AG09309 (cell line): ENCODE data around the gene LYPD1.

Experiments
- DNase-seq: peaks from one replicate; pipeline ENCODE4 v3.0.0-alpha.2; 2010; ENCODE audit warnings: low read depth
- H3K4me3 ChIP-seq: 2 replicates; pipeline ENCODE4 v1.5.1; 2011; ENCODE audit warnings: mild to moderate bottlenecking, low read depth, low read length, moderate library complexity; ENCODE audit not compliant: control insufficient read depth
- TF ChIP-seq, protein P1 (sequence below): IDR thresholded peaks from 2 replicates; pipeline ENCODE4 v1.5.1; 2011; ENCODE audit warnings: mild to moderate bottlenecking, low read depth, low read length, inconsistent platforms; ENCODE audit not compliant: insufficient read depth, control insufficient read depth; ENCODE audit errors: missing control alignments

Gene LYPD1

DNA sequence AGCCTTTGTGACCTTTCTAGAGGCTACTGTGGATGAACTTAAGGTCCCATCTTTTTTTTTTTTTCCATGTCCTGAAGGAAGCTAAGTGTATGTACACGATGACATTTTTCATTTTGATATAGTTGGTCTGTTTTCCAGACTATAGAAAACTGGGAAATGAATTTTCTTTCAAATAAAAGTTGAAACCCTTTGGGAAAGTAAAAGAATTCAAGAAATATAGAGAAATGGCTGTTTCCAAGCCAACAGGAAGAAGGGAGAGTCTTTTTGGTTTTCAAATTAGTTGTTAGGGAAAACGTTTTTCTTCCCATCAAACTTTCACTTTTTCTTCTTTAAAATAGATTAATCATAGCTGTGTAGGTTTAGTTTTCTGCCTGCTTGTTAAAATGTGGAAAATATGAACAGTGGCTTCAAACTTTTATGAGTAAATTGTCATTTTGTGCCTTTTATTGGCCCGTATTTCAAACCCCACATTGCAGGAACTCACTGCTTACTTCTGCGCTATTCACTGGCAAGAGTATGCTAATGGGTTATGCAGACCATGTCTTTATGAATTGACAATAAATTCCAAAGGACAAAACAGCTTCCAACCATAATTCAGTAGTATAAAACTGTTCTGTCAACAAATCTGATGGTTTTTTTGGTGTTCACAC lies 27.7 kb upstream of the LYPD1 start:
- TF ChIP-seq, protein P1, sequence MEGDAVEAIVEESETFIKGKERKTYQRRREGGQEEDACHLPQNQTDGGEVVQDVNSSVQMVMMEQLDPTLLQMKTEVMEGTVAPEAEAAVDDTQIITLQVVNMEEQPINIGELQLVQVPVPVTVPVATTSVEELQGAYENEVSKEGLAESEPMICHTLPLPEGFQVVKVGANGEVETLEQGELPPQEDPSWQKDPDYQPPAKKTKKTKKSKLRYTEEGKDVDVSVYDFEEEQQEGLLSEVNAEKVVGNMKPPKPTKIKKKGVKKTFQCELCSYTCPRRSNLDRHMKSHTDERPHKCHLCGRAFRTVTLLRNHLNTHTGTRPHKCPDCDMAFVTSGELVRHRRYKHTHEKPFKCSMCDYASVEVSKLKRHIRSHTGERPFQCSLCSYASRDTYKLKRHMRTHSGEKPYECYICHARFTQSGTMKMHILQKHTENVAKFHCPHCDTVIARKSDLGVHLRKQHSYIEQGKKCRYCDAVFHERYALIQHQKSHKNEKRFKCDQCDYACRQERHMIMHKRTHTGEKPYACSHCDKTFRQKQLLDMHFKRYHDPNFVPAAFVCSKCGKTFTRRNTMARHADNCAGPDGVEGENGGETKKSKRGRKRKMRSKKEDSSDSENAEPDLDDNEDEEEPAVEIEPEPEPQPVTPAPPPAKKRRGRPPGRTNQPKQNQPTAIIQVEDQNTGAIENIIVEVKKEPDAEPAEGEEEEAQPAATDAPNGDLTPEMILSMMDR, result no peak
- no peak for DNase-seq
- H3K4me3 ChIP-seq, result no peak overlapping the region

DNA sequence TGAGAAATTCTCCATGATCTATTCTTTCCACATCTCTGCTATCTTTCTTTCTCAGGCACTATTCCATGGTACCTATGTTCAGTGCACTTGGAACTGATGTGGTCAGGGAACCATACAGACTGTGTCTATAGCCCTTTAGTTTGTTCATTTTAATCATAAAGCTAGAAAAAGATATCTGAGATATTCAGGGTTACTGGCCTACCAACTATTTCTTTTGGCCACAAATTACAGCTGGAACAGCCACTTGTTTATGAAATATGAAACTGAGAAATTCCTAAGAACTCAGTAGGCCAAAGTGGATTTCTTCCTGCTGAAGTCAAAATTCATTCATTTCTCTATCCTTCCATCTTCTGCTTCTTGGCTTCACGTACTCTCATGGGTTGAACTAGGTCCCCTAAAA lies 22.8 kb upstream of the LYPD1 start:
- no peak for DNase-seq
- H3K4me3 ChIP-seq, result no peak overlapping the region
- TF ChIP-seq, protein P1, result no peak

DNA sequence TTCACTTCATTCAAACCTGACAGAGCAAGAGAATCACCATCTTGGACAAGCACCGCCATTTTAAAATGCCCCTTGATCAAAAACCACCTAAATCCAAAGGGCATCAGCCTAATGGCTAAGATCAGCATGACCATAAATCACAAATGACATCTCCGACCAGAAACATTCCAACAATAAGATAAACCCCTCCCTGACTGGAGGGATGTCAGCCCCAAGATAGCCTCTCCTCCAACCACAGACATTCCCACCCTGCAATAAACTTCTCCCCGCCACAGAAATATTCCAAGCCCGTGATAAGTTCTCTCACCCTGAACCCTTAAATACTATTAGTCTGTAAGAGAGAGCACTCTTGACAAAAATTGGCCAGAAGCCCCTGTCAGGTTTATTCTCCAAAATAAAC lies 21.6 kb upstream of the LYPD1 start:
- H3K4me3 ChIP-seq, result no peak overlapping the region
- DNase-seq, result no peak
- TF ChIP-seq, protein P1, result no peak

DNA sequence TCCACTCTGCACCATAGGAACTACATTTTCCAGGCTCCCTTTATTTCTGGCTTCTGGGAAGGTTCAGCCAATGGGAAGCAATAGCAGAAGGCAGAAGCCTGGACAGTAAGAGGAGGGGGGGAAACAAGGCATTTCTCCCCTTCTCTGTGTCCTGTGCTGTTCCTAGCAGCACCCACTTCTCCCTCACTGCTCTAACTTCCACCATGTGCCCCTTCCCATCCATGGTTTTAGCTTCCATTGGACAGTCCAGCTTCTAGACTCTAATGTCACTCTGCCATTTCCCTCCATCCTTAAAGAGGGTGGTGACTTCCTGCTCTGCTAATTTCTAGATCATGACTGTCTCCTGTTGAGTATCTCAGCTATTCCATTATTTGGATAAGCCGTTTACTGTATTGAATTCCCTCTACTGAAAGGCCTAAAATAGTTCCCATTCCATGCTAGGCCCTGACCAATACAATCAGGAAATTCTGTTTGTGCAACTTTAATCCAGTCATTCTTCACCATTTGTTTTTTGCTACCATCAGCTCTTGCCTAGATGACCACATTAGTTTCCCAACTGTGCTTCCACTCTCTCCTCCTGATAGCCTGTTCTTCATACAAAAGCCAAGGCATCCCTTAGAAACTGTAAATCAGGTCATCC lies 20.8 kb upstream of the LYPD1 start:
- H3K4me3 ChIP-seq, result no peak overlapping the region
- DNase-seq, result no peak

DNA sequence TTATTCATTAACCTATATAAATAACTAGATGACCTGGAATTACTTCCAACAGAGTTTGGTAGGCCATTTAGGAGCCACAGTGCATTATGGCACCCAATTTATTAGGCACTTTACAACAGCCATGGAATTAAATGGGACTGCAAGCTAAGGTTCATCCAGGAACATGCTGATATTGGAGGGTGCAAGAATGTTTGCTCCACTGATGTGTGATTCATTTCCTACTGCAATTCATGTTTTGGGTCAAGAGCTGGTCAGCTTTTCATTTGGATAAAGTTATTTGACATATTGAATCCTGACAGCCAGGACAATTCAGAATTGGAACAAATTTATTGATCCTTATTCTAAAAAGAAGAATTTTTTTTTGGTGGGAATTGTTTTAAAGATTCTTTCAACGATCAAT lies 11.8 kb upstream of the LYPD1 start:
- no peak overlapping the region for H3K4me3 ChIP-seq
- no peak for DNase-seq
- TF ChIP-seq, protein P1, result no peak

More for the DNA sequence above, 20.8 kb upstream of the LYPD1 start:
- TF ChIP-seq, protein P1, result no peak

DNA sequence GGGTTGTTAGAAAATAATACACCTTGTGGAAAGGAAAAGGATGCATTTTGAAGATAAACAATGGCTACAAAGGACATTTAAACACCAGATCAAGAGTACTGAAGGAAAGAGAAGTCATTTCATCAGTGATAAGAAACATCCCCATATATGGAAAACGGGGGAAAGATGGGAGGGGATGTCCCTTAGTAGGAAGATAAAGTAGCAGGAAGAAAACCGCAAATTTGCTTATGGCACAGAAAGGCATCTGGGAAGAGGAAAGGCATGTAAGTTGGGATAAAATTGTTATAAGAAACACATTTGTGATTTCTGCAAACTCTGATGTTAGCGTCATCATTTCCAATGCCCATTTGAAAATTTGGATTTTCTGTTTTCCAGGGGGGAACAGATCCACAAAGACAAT lies 10.5 kb upstream of the LYPD1 start:
- DNase-seq, result no peak
- TF ChIP-seq, protein P1, result no peak

More for the DNA sequence above, 10.5 kb upstream of the LYPD1 start:
- no peak overlapping the region for H3K4me3 ChIP-seq
